Measurements from ENCODE around the gene MYH6. TPM values are rescaled to one million over a fixed set of nuclear protein-coding genes. Genes with fewer than 3 reads are reported as not detected.

Gene MYH6
- total RNA-seq, 1 donor from 2014 or later: not detected

DNA sequence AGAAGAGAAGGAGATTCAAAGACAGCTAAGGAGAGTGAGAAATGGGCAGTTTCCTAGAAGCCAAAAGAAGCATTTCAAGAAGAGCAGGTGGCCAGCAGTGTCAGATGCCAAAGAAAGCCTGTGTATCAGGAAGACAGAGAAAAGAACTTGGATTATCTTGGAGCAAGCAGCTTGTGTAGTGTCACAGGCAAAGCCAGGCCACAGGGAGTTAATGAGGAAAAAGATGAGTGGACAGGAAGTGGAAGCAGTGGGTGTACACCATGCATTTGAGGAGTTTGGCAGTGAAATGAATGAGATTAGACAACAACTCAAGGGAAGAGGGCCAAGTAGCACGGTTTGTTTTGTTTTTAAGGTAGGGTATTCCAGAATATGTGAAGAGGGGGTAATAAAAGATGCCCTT lies 33.0 kb upstream of the MYH6 start:
- H3K36me3 ChIP-seq (ENCODE audit: insufficient read depth, low read length): no peaks in the 10 kb centered on the region
- no peak overlapping the region for H3K9ac ChIP-seq (ENCODE audit: low read length)
- H3K27me3 ChIP-seq (ENCODE audit: insufficient read depth, low read length): peaks cover 2% of the 10 kb centered on the region

DNA sequence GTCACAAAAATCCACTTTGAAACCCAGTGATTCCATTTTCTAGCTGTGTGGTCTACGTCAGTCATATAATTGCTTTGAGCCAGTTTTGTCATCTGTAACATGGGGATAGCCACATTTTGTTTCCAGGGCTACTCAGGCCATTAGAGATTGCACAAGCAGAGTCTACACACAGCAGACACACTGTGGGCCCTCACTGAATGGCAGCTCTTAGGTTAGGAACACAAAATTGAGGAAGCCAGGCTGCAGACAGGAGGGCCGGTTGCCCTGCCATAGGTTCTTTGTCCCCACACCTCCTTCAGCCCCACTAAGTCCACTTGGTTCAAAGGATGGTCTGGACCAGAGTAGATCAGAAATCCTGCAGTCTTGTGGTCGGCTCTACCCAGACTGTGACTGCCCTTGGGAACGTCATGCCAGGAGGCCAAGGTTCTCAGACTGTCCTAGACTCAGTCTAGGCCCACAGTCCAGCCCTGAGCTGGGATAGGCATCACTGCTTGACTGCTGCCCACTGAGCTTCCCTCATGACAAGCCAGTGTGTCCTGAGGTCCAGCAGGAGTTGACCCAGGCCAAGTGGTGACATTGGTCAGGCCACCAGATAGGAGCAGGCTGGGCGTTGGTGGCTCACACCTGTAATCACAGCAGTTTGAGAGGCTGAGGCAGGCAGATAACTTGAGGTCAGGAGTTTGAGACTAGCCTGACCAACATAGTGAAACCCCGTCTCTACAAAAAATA lies 31.2 kb upstream of the MYH6 start:
- no peak for TF ChIP-seq EZH2 (IDR thresholded peaks at IDR 0.05; ENCODE audit: insufficient read depth, low read length)
- TF ChIP-seq, protein P1, sequence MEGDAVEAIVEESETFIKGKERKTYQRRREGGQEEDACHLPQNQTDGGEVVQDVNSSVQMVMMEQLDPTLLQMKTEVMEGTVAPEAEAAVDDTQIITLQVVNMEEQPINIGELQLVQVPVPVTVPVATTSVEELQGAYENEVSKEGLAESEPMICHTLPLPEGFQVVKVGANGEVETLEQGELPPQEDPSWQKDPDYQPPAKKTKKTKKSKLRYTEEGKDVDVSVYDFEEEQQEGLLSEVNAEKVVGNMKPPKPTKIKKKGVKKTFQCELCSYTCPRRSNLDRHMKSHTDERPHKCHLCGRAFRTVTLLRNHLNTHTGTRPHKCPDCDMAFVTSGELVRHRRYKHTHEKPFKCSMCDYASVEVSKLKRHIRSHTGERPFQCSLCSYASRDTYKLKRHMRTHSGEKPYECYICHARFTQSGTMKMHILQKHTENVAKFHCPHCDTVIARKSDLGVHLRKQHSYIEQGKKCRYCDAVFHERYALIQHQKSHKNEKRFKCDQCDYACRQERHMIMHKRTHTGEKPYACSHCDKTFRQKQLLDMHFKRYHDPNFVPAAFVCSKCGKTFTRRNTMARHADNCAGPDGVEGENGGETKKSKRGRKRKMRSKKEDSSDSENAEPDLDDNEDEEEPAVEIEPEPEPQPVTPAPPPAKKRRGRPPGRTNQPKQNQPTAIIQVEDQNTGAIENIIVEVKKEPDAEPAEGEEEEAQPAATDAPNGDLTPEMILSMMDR (IDR thresholded peaks at IDR 0.05; ENCODE audit: insufficient read depth, low read depth, low read length): no peak
- no peaks in the 10 kb centered on the region for H3K4me1 ChIP-seq (ENCODE audit: insufficient read depth, low read length)

More for the DNA sequence above, 33.0 kb upstream of the MYH6 start:
- H3K9me3 Mint-ChIP-seq (ENCODE audit: unreplicated experiment): no peaks in the 10 kb centered on the region
- no peak overlapping the region for H3K27ac Mint-ChIP-seq (ENCODE audit: unreplicated experiment)
- Histone ChIP-seq H2AFZ (ENCODE audit: low read depth, low read length) (no peak overlapping the region), H3K9me3 (ENCODE audit: insufficient read depth, low read depth, low read length) (no peaks in the 10 kb centered on the region), H3K4me1 (ENCODE audit: insufficient read depth, low read length) (no peaks in the 10 kb centered on the region), H3K4me2 (ENCODE audit: low read length) (no peak overlapping the region), H3K27ac (ENCODE audit: low read depth, low read length) (no peak overlapping the region), H4K20me1 (ENCODE audit: insufficient read depth, low read length) (no peaks in the 10 kb centered on the region), H3K4me3 (ENCODE audit: insufficient read depth, low read depth, low read length) (no peak overlapping the region), H3K79me2 (ENCODE audit: insufficient read depth, low read length) (no peaks in the 10 kb centered on the region)
- H3K4me1 Mint-ChIP-seq (ENCODE audit: low read depth, unreplicated experiment): peaks cover 6% of the 10 kb centered on the region
- peaks cover 2% of the 10 kb centered on the region for H3K36me3 Mint-ChIP-seq (ENCODE audit: low read depth, unreplicated experiment)
- FAIRE-seq: no peak
- DNase-seq (ENCODE audit: low read depth): no peak
- peak overlapping the region; percentile 5 for H3K4me3 Mint-ChIP-seq (ENCODE audit: unreplicated experiment)
- peaks cover 24% of the 10 kb centered on the region for H3K27me3 Mint-ChIP-seq (ENCODE audit: low read depth, unreplicated experiment)
- TF ChIP-seq, protein P1 (IDR thresholded peaks at IDR 0.05; ENCODE audit: insufficient read depth, low read depth, low read length): no peak
- TF ChIP-seq EZH2 (IDR thresholded peaks at IDR 0.05; ENCODE audit: insufficient read depth, low read length): no peak

More for the DNA sequence above, 31.2 kb upstream of the MYH6 start:
- H3K27me3 Mint-ChIP-seq (ENCODE audit: low read depth, unreplicated experiment): peaks cover 23% of the 10 kb centered on the region
- H2AFZ ChIP-seq (ENCODE audit: low read depth, low read length): no peak overlapping the region
- peaks cover 2% of the 10 kb centered on the region for H3K27me3 ChIP-seq (ENCODE audit: insufficient read depth, low read length)
- no peaks in the 10 kb centered on the region for H3K9me3 ChIP-seq (ENCODE audit: insufficient read depth, low read depth, low read length)
- peaks cover 2% of the 10 kb centered on the region for H3K36me3 Mint-ChIP-seq (ENCODE audit: low read depth, unreplicated experiment)
- H3K4me2 ChIP-seq (ENCODE audit: low read length): no peak overlapping the region
- no peak overlapping the region for H3K4me3 ChIP-seq (ENCODE audit: insufficient read depth, low read depth, low read length)
- no peaks in the 10 kb centered on the region for H3K36me3 ChIP-seq (ENCODE audit: insufficient read depth, low read length)
- no peak for FAIRE-seq
- H3K9ac ChIP-seq (ENCODE audit: low read length): no peak overlapping the region
- no peaks in the 10 kb centered on the region for H3K79me2 ChIP-seq (ENCODE audit: insufficient read depth, low read length)
- H3K4me1 Mint-ChIP-seq (ENCODE audit: low read depth, unreplicated experiment): peaks cover 18% of the 10 kb centered on the region
- DNase-seq (ENCODE audit: low read depth): no peak
- no peak overlapping the region for H3K27ac Mint-ChIP-seq (ENCODE audit: unreplicated experiment)
- H4K20me1 ChIP-seq (ENCODE audit: insufficient read depth, low read length): no peaks in the 10 kb centered on the region
- peaks cover 3% of the 10 kb centered on the region for H3K9me3 Mint-ChIP-seq (ENCODE audit: unreplicated experiment)
- H3K4me3 Mint-ChIP-seq (ENCODE audit: unreplicated experiment): no peak overlapping the region
- no peak overlapping the region for H3K27ac ChIP-seq (ENCODE audit: low read depth, low read length)
